HepG2 (cell line): ENCODE results near the gene GTF2E1. TPM values are rescaled to one million over a fixed set of nuclear protein-coding genes. Genes with fewer than 3 reads are reported as not detected.
A peak's percentile ranks its signal among the peaks of the same experiment; 100 is the strongest.
"Not testable (repeated sequence)": the region's sequence is repeated elsewhere in the genome, so short reads cannot be mapped to it uniquely, and the experiment has no call there.

Experiments used
- ATAC-seq: fragments of 200-7000 bp; cut with Tn5 transposase; 3 replicates; pipeline ENCODE4 v1.9.1; 2020; ENCODE audit warnings: mild to moderate bottlenecking, moderate library complexity
- BruUV-seq: library from RNA; stranded (reverse); fragments of 400-500 nt; replicated peaks from 2 replicates; lab custom pipeline; 2021; lab: Mats Ljungman, UMichigan
- CTCF ChIA-PET: fragments of 300-600 bp; formaldehyde crosslinking; extraction: SDS; loops from one replicate; lab custom pipeline; 2021; ENCODE audit warnings: low total read pairs, inconsistent platforms, low intra/inter-chr PET ratio; lab: Yijun Ruan, JAX
- POLR2A ChIA-PET: fragments of 350-600 bp; sonication (Branson Sonifier 250); formaldehyde crosslinking; loops from one replicate; lab custom pipeline; 2020; ENCODE audit warnings: antibody characterized with exemption, inconsistent platforms; lab: Yijun Ruan, JAX
- DNase-seq: peaks from one replicate; pipeline ENCODE4 v3.0.0-alpha.2; 2015; ENCODE audit warnings: low spot score
- FAIRE-seq: peaks from 3 replicates; lab custom pipeline; 2011; peaks lifted over from hg19 to GRCh38; lab: Jason Lieb, UNC
- H2AFZ ChIP-seq: one replicate; pipeline ENCODE4 v1.6.1; 2011; ENCODE audit warnings: low read length, inconsistent platforms
- H3K27ac ChIP-seq: fragments of 300-600 bp; 3 replicates; pipeline ENCODE4 v1.8.0; 2011; ENCODE audit warnings: mixed run types, mild to moderate bottlenecking, mixed read lengths, low read length, inconsistent platforms; ENCODE audit not compliant: insufficient read depth; ENCODE audit errors: extremely low read length
- H3K27me3 ChIP-seq, 2 experiments: fragments of 200-600 bp in 1 of 2; 2 replicates in 1 of 2; 3 replicates in 1 of 2; pipeline versions ENCODE4 v1.6.0 to v1.8.0; 2011; ENCODE audit warnings: low read length in 2 of 2, mild to moderate bottlenecking in 2 of 2, moderate library complexity in 2 of 2, inconsistent platforms in 1 of 2; ENCODE audit not compliant: insufficient read depth in 2 of 2, control insufficient read depth in 1 of 2
- H3K36me3 ChIP-seq, 2 experiments: fragments of 200-600 bp in 1 of 2; replicated peaks in 1 of 2; 2 replicates in 1 of 2; 3 replicates in 1 of 2; pipeline versions ENCODE4 v1.5.1 to v1.8.0; 2011; ENCODE audit warnings: low read length in 2 of 2, inconsistent platforms in 1 of 2; ENCODE audit not compliant: insufficient read depth in 2 of 2, control insufficient read depth in 1 of 2
- H3K4me1 ChIP-seq: 2 replicates; pipeline ENCODE4 v1.5.1; 2012; ENCODE audit warnings: low read length, inconsistent platforms; ENCODE audit not compliant: insufficient read depth
- H3K4me2 ChIP-seq: 2 replicates; pipeline ENCODE4 v1.6.0; 2011; ENCODE audit warnings: low read depth, low read length, inconsistent platforms
- H3K4me3 ChIP-seq, 3 experiments: fragments of 200-600 bp in 1 of 3; sonication (generic), shearing (Covaris generic) in 1 of 3; replicated peaks in 1 of 3; 2 replicates each; pipeline ENCODE4 v1.5.1; 2011 to 2016; ENCODE audit warnings: low read length in 3 of 3, inconsistent platforms in 2 of 3, low read depth in 2 of 3, mild to moderate bottlenecking in 2 of 3, control low read depth in 1 of 3, mixed read lengths in 1 of 3; ENCODE audit not compliant: insufficient read depth in 1 of 3
- H3K79me2 ChIP-seq: one replicate; pipeline ENCODE4 v1.6.1; 2011; ENCODE audit warnings: low read length, inconsistent platforms; ENCODE audit not compliant: insufficient read depth
- H3K9ac ChIP-seq: 2 replicates; pipeline ENCODE4 v1.6.0; 2011; ENCODE audit warnings: mild to moderate bottlenecking, low read depth, low read length, inconsistent platforms; ENCODE audit not compliant: insufficient read depth
- H3K9me3 ChIP-seq: 2 replicates; pipeline ENCODE4 v1.5.1; 2012; ENCODE audit warnings: mild to moderate bottlenecking, low read length
- H4K20me1 ChIP-seq: 2 replicates; pipeline ENCODE4 v1.6.0; 2011; ENCODE audit warnings: inconsistent platforms, mild to moderate bottlenecking, low read length, moderate library complexity; ENCODE audit not compliant: insufficient read depth
- E2F1 ChIP-seq: sonication (generic); formaldehyde crosslinking; IDR thresholded peaks from 2 replicates; pipeline ENCODE4 v1.5.0; 2020; ENCODE audit warnings: missing genetic modification reagents
- FOXA1 ChIP-seq, 2 experiments: fragments of 450-650 bp in 1 of 2; sonication (generic) in 1 of 2; formaldehyde crosslinking in 1 of 2; IDR thresholded peaks; 2 replicates each; pipeline versions ENCODE4 v1.4.0 to v1.6.1; 2016 to 2020; ENCODE audit warnings: missing genetic modification reagents in 1 of 2
- FOXK1 ChIP-seq: sonication (generic); formaldehyde crosslinking; IDR thresholded peaks from 2 replicates; pipeline ENCODE4 v1.4.0; 2020; ENCODE audit warnings: low read depth, missing genetic modification reagents, borderline replicate concordance
- MZF1 ChIP-seq: sonication (generic); formaldehyde crosslinking; IDR thresholded peaks from 2 replicates; pipeline ENCODE4 v1.8.1; 2023; ENCODE audit warnings: mild to moderate bottlenecking, missing genetic modification reagents, borderline replicate concordance
- ZMYM4 ChIP-seq: sonication (generic); formaldehyde crosslinking; IDR thresholded peaks from 2 replicates; pipeline ENCODE4 v1.8.1; 2023; ENCODE audit warnings: mild to moderate bottlenecking, missing genetic modification reagents
- ZNF280B ChIP-seq: sonication (generic); formaldehyde crosslinking; IDR thresholded peaks from 2 replicates; pipeline ENCODE4 v1.5.0; 2020; ENCODE audit warnings: missing genetic modification reagents, mild to moderate bottlenecking, borderline replicate concordance
- ZNF292 ChIP-seq: sonication (generic); formaldehyde crosslinking; IDR thresholded peaks from 2 replicates; pipeline ENCODE4 v1.8.1; 2022; ENCODE audit warnings: mild to moderate bottlenecking, low read depth, missing genetic modification reagents, borderline replicate concordance
- ZNF607 ChIP-seq: sonication (generic); formaldehyde crosslinking; IDR thresholded peaks from 2 replicates; pipeline ENCODE4 v1.5.1; 2020; ENCODE audit warnings: missing genetic modification reagents, mild to moderate bottlenecking, borderline replicate concordance
- ZNF687 ChIP-seq: sonication (generic); formaldehyde crosslinking; IDR thresholded peaks from 2 replicates; pipeline ENCODE4 v1.5.1; 2020; ENCODE audit warnings: mild to moderate bottlenecking, missing genetic modification reagents, moderate library complexity
- ZNF773 ChIP-seq: sonication (generic); formaldehyde crosslinking; IDR thresholded peaks from 2 replicates; pipeline ENCODE4 v1.4.0; 2020; ENCODE audit warnings: missing genetic modification reagents, borderline replicate concordance
- ZNF891 ChIP-seq: sonication (generic); formaldehyde crosslinking; IDR thresholded peaks from 2 replicates; pipeline ENCODE4 v1.5.0; 2020; ENCODE audit warnings: mild to moderate bottlenecking, missing genetic modification reagents
- WGBS: methylation state at CpG from one replicate; pipeline ENCODE4 v1.1.6; 2017; ENCODE audit warnings: low lambda C conversion rate; 5-methylcytosine and 5-hydroxymethylcytosine counted together
- in situ Hi-C: cut with HindIII; loops from 2 replicates; pipeline ENCODE4 v1.10.0; 2017; ENCODE audit warnings: low pct_unique_long_range_greater_than_20kb; ENCODE audit not compliant: extremely low pct_ligation_motif_present
- intact Hi-C: fragments of 100-400 bp; cut with micrococcal nuclease; formaldehyde crosslinking; loops from one replicate; pipeline ENCODE4 v1.10.0; 2022; ENCODE audit not compliant: unreplicated experiment
- polyA plus RNA-seq, 8 experiments: library from polyadenylated mRNA; depleted of rRNA in 3 of 8; stranded (reverse) in 7 of 8; unstranded in 1 of 8; fragments of >200 nt; fragmentation: Illumina TruSeq in 4 of 8; extraction: Trizol in 4 of 8; gene quantifications; 2 replicates each; pipeline versions ENCODE4 v1.2.1 to v1.2.3, GENCODE V29; 2011 to 2016; ENCODE audit warnings: low read depth in 4 of 8, missing spikeins in 1 of 8, mixed read lengths in 1 of 8; ENCODE audit not compliant: insufficient read depth in 1 of 8
- total RNA-seq, 5 experiments: library from RNA; depleted of rRNA; stranded (reverse); fragments of >200 nt; fragmentation: Illumina TruSeq; extraction: Trizol; gene quantifications; 2 replicates each; pipeline ENCODE4 v1.2.3, GENCODE V29; 2016; ENCODE audit warnings: low read depth in 1 of 5

Gene GTF2E1
- total and polyA plus RNA-seq, 2 of the 13 experiments (the other 11 are each of a cell fraction or from before 2014, with no cell fraction given): 7.7 to 21.5 TPM

GRCh38 chr3:120713262-120713661 lies 29.3 kb upstream of the GTF2E1 start (continued):
- TF ChIP-seq ZNF607 (CRISPR knock-in tag) (no peak), E2F1 (CRISPR knock-in tag) (no peak), ZNF773 (no peak), MZF1 (CRISPR knock-in tag) (no peak)

GRCh38 chr3:120719167-120719834 lies 23.2 kb upstream of the GTF2E1 start:
- H3K79me2 ChIP-seq; H3K36me3 ChIP-seq; POLR2A ChIA-PET; H3K9ac ChIP-seq; H2AFZ ChIP-seq; H3K9me3 ChIP-seq; CTCF ChIA-PET; H3K27ac ChIP-seq; BruUV-seq; DNase-seq; H3K4me1 ChIP-seq; ATAC-seq; H3K4me3 ChIP-seq; H3K27me3 ChIP-seq; intact Hi-C loops; FAIRE-seq; H3K4me2 ChIP-seq; H4K20me1 ChIP-seq; in situ Hi-C loops; TF ChIP-seq FOXA1 (IDR thresholded peaks at IDR 0.05): not testable (repeated sequence)
- WGBS: 93% methylated on average over 12 of the region's 20 CpGs
- TF ChIP-seq ZNF292 (peak; percentile 33; the same call in 1 of the 2 replicates), ZNF687 (CRISPR knock-in tag) (peak; percentile 48), ZNF891 (CRISPR knock-in tag) (0 out of 2 replicates have a peak, but pooled peaks have one; percentile 18), FOXK1 (0 out of 2 replicates have a peak, but pooled peaks have one; percentile 23), ZNF280B (CRISPR knock-in tag) (peak; percentile 18; the same call in 1 of the 2 replicates), ZMYM4 (CRISPR knock-in tag) (peak; percentile 22; the same call in 1 of the 2 replicates), FOXA1 (CRISPR knock-in tag; IDR thresholded peaks at IDR 0.05) (peak; percentile 77)
